ENCODE results near the gene EPSTI1. TPM values are rescaled to one million over a fixed set of nuclear protein-coding genes. Genes with fewer than 3 reads are reported as not detected.

EPSTI1 gene
- polyA plus RNA-seq, 1 donor from 2014 or later: not detected

DNA sequence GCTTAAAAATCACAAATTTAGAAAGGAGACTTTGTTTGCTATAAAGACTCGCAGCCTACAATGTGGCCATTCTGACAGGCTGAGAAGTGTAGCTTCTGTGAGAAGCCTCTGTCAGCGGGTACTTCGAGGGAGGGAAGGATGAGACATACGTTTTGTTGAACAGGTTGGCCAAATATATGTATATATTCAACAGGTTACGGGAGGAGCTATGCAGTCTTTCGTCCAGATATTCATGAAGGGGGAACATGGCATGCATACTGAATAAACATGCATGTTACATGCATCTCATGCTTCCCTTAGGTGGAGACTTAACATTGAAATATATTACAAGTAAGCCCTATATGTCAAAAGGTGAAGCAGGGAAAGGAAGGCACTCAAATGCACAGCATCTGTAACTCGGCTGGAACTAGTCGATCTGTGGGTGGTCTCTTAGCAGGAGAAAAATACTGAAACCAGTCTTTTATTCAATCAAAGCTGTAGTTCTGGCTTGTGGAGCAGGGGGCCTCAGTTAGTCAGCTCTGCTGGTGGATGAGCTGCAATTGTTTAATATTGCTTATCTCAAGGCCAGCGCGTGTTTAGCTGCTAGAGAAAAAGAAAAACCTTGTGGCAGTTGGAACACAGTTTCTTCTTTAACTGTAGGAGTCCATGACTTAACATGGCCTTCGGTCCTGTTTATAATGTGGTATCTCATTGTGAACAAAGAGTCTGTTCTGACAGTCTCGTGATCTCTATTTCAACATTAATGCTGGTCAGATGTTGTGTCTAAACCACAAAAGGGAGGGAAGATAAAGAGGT is 116.4 kb downstream of the EPSTI1 start:
- no peaks in the 10 kb centered on the region for H3K36me3 ChIP-seq (ENCODE audit: insufficient read depth, low read length)
- no peak overlapping the region for H2AFZ ChIP-seq (ENCODE audit: low read depth, low read length)
- H3K4me2 ChIP-seq (ENCODE audit: low read length): no peak overlapping the region
- H3F3A ChIP-seq (ENCODE audit: insufficient read depth, low read length, poor library complexity, severe bottlenecking): no peaks in the 10 kb centered on the region
- no peaks in the 10 kb centered on the region for H3K27me3 ChIP-seq (ENCODE audit: insufficient read depth, low read depth, low read length)
- H3K27ac ChIP-seq (ENCODE audit: low read length): no peak overlapping the region
- H3K4me3 ChIP-seq (ENCODE audit: low read length): peak overlapping the region; percentile 14
- no peaks in the 10 kb centered on the region for H4K20me1 ChIP-seq (ENCODE audit: insufficient read depth)
- H3K9me3 ChIP-seq (ENCODE audit: low read length): no peaks in the 10 kb centered on the region
- no peaks in the 10 kb centered on the region for H3K9me2 ChIP-seq (ENCODE audit: insufficient read depth, low read length)
- no peak overlapping the region for H3K9ac ChIP-seq (ENCODE audit: low read length)
- TF ChIP-seq, protein P1, sequence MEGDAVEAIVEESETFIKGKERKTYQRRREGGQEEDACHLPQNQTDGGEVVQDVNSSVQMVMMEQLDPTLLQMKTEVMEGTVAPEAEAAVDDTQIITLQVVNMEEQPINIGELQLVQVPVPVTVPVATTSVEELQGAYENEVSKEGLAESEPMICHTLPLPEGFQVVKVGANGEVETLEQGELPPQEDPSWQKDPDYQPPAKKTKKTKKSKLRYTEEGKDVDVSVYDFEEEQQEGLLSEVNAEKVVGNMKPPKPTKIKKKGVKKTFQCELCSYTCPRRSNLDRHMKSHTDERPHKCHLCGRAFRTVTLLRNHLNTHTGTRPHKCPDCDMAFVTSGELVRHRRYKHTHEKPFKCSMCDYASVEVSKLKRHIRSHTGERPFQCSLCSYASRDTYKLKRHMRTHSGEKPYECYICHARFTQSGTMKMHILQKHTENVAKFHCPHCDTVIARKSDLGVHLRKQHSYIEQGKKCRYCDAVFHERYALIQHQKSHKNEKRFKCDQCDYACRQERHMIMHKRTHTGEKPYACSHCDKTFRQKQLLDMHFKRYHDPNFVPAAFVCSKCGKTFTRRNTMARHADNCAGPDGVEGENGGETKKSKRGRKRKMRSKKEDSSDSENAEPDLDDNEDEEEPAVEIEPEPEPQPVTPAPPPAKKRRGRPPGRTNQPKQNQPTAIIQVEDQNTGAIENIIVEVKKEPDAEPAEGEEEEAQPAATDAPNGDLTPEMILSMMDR (IDR thresholded peaks at IDR 0.05; ENCODE audit: poor library complexity, severe bottlenecking): peak; percentile 66
- peak; percentile 46 for TF ChIP-seq SMC3 (conservative IDR thresholded peaks at IDR 0.05; ENCODE audit: poor library complexity)
- peak; percentile 60 for TF ChIP-seq RAD21 (conservative IDR thresholded peaks at IDR 0.05)
- TF ChIP-seq MXI1 (conservative IDR thresholded peaks at IDR 0.05; ENCODE audit: poor library complexity, severe bottlenecking): no peak
- TF ChIP-seq EZH2 (IDR thresholded peaks at IDR 0.05; ENCODE audit: borderline replicate concordance, insufficient read depth, low read length, poor library complexity, severe bottlenecking): no peak
- TF ChIP-seq EP300 (conservative IDR thresholded peaks at IDR 0.05; ENCODE audit: poor library complexity, severe bottlenecking): no peak
- TF ChIP-seq, protein P2, sequence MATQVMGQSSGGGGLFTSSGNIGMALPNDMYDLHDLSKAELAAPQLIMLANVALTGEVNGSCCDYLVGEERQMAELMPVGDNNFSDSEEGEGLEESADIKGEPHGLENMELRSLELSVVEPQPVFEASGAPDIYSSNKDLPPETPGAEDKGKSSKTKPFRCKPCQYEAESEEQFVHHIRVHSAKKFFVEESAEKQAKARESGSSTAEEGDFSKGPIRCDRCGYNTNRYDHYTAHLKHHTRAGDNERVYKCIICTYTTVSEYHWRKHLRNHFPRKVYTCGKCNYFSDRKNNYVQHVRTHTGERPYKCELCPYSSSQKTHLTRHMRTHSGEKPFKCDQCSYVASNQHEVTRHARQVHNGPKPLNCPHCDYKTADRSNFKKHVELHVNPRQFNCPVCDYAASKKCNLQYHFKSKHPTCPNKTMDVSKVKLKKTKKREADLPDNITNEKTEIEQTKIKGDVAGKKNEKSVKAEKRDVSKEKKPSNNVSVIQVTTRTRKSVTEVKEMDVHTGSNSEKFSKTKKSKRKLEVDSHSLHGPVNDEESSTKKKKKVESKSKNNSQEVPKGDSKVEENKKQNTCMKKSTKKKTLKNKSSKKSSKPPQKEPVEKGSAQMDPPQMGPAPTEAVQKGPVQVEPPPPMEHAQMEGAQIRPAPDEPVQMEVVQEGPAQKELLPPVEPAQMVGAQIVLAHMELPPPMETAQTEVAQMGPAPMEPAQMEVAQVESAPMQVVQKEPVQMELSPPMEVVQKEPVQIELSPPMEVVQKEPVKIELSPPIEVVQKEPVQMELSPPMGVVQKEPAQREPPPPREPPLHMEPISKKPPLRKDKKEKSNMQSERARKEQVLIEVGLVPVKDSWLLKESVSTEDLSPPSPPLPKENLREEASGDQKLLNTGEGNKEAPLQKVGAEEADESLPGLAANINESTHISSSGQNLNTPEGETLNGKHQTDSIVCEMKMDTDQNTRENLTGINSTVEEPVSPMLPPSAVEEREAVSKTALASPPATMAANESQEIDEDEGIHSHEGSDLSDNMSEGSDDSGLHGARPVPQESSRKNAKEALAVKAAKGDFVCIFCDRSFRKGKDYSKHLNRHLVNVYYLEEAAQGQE (IDR thresholded peaks at IDR 0.05; ENCODE audit: borderline replicate concordance): no peak
- TF ChIP-seq POLR2AphosphoS5 (IDR thresholded peaks at IDR 0.05): no peak
- TF ChIP-seq TAF1 (IDR thresholded peaks at IDR 0.05; ENCODE audit: low read depth): no peak
- no peaks in the 10 kb centered on the region for H3K79me2 ChIP-seq (replicated peaks; ENCODE audit: insufficient read depth, low read length)

- no peaks in the 10 kb centered on the region for H3K9me3 ChIP-seq (ENCODE audit: low read length)
- no peaks in the 10 kb centered on the region for H4K20me1 ChIP-seq (ENCODE audit: insufficient read depth)
- no peak overlapping the region for H2AFZ ChIP-seq (ENCODE audit: low read depth, low read length)
- H3K9ac ChIP-seq (ENCODE audit: low read length): no peak overlapping the region
- H3F3A ChIP-seq (ENCODE audit: insufficient read depth, low read length, poor library complexity, severe bottlenecking): no peaks in the 10 kb centered on the region
- H3K9me2 ChIP-seq (ENCODE audit: insufficient read depth, low read length): no peaks in the 10 kb centered on the region
- no peak overlapping the region for H3K4me2 ChIP-seq (ENCODE audit: low read length)
- H3K36me3 ChIP-seq (ENCODE audit: insufficient read depth, low read length): no peaks in the 10 kb centered on the region
- no peak overlapping the region for H3K27ac ChIP-seq (ENCODE audit: low read length)
- H3K27me3 ChIP-seq (ENCODE audit: insufficient read depth, low read depth, low read length): no peaks in the 10 kb centered on the region
- no peak overlapping the region for H3K4me3 ChIP-seq (ENCODE audit: low read length)
- TF ChIP-seq RAD21 (conservative IDR thresholded peaks at IDR 0.05): no peak
- no peak for TF ChIP-seq EP300 (conservative IDR thresholded peaks at IDR 0.05; ENCODE audit: poor library complexity, severe bottlenecking)
- TF ChIP-seq, protein P1 (IDR thresholded peaks at IDR 0.05; ENCODE audit: poor library complexity, severe bottlenecking): no peak
- TF ChIP-seq POLR2AphosphoS5 (IDR thresholded peaks at IDR 0.05): no peak
- TF ChIP-seq, protein P2 (IDR thresholded peaks at IDR 0.05; ENCODE audit: borderline replicate concordance): no peak
- TF ChIP-seq TAF1 (IDR thresholded peaks at IDR 0.05; ENCODE audit: low read depth): no peak
- TF ChIP-seq MXI1 (conservative IDR thresholded peaks at IDR 0.05; ENCODE audit: poor library complexity, severe bottlenecking): no peak
- no peak for TF ChIP-seq SMC3 (conservative IDR thresholded peaks at IDR 0.05; ENCODE audit: poor library complexity)
- TF ChIP-seq EZH2 (IDR thresholded peaks at IDR 0.05; ENCODE audit: borderline replicate concordance, insufficient read depth, low read length, poor library complexity, severe bottlenecking): no peak
- H3K79me2 ChIP-seq (replicated peaks; ENCODE audit: insufficient read depth, low read length): no peaks in the 10 kb centered on the region
Observed at GRCh38 chr13:42874221-42874620, 117.8 kb downstream of the EPSTI1 start.
